Endothelial cell of umbilical vein (primary cell): Measurements from ENCODE around the gene MTG1.

ENCODE experiments used
- EZH2 ChIP-seq: IDR thresholded peaks from 2 replicates; pipeline ENCODE4 v1.6.1; 2012; ENCODE audit warnings: borderline replicate concordance, low read depth, mild to moderate bottlenecking, moderate library complexity, low read length, inconsistent platforms; ENCODE audit not compliant: severe bottlenecking
- FOS ChIP-seq: IDR thresholded peaks from 2 replicates; pipeline ENCODE4 v1.6.1; 2011; ENCODE audit warnings: mild to moderate bottlenecking, low read length, moderate library complexity, borderline replicate concordance; ENCODE audit not compliant: insufficient read depth
- GATA2 ChIP-seq: IDR thresholded peaks from 2 replicates; pipeline ENCODE4 v1.7.0; 2011; ENCODE audit warnings: low read depth, mild to moderate bottlenecking, moderate library complexity, mixed read lengths, low read length; ENCODE audit not compliant: insufficient read length, insufficient read depth
- POLR2AphosphoS5 ChIP-seq: IDR thresholded peaks from 2 replicates; pipeline ENCODE4 v1.6.1; 2012; ENCODE audit warnings: low read depth, mild to moderate bottlenecking, control low read depth, low read length, moderate library complexity; ENCODE audit not compliant: insufficient read depth
- TF ChIP-seq, protein P1 (sequence below), 2 donors: IDR thresholded peaks; 1 replicate in 1 of 2; 2 replicates in 1 of 2; pipeline ENCODE4 v1.5.1; 2011; ENCODE audit warnings: low read length in 2 of 2, mild to moderate bottlenecking in 2 of 2, moderate library complexity in 2 of 2, control low read depth in 1 of 2, inconsistent platforms in 1 of 2, low read depth in 1 of 2; ENCODE audit not compliant: insufficient read depth in 1 of 2; ENCODE audit errors: extremely low read depth in 1 of 2
- TF ChIP-seq, protein P2 (sequence below): IDR thresholded peaks from 2 replicates; pipeline ENCODE4 v1.6.1; 2011; ENCODE audit not compliant: insufficient read depth, insufficient read length

DNA sequence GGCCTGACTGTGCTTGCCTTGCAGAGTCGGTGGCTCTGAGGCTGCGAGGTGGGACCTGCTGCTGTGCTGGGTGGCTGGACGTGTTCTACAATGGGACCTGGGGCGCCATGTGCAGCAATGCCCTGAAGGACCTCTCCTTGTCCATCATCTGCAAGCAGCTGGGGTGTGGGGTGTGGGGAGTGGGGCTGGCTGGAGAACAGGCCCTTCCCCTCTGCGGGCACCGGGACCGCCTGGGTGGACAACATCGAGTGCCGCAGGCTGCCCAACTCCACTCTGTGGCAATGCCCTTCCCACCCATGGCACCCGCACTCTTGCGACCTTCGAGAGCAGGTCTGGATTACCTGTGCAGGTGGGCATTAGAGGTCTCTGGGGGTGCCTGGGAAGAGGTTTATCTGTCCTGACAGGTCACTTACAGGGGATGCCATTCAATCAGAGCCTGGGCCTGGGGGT is 70.7 kb downstream of the MTG1 start:
- TF ChIP-seq POLR2AphosphoS5 (no peak), GATA2 (no peak), EZH2 (no peak), FOS (no peak)
- TF ChIP-seq, protein P1, sequence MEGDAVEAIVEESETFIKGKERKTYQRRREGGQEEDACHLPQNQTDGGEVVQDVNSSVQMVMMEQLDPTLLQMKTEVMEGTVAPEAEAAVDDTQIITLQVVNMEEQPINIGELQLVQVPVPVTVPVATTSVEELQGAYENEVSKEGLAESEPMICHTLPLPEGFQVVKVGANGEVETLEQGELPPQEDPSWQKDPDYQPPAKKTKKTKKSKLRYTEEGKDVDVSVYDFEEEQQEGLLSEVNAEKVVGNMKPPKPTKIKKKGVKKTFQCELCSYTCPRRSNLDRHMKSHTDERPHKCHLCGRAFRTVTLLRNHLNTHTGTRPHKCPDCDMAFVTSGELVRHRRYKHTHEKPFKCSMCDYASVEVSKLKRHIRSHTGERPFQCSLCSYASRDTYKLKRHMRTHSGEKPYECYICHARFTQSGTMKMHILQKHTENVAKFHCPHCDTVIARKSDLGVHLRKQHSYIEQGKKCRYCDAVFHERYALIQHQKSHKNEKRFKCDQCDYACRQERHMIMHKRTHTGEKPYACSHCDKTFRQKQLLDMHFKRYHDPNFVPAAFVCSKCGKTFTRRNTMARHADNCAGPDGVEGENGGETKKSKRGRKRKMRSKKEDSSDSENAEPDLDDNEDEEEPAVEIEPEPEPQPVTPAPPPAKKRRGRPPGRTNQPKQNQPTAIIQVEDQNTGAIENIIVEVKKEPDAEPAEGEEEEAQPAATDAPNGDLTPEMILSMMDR (IDR thresholded peaks at IDR 0.05; ENCODE audit: extremely low read depth in 1 of 2, insufficient read depth in 1 of 2, low read depth in 1 of 2, low read length in 2 of 2), result no peak
- TF ChIP-seq, protein P2, sequence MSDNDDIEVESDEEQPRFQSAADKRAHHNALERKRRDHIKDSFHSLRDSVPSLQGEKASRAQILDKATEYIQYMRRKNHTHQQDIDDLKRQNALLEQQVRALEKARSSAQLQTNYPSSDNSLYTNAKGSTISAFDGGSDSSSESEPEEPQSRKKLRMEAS, result no peak
